ENCODE data around the gene SLC39A8. TPM values are rescaled to one million over a fixed set of nuclear protein-coding genes. Genes with fewer than 3 reads are reported as not detected.
A peak's percentile ranks its signal among the peaks of the same experiment; 100 is the strongest.

SLC39A8 gene
- total and polyA plus RNA-seq, 2 donors from 2014 or later: 7.1 to 19.7 TPM

DNA sequence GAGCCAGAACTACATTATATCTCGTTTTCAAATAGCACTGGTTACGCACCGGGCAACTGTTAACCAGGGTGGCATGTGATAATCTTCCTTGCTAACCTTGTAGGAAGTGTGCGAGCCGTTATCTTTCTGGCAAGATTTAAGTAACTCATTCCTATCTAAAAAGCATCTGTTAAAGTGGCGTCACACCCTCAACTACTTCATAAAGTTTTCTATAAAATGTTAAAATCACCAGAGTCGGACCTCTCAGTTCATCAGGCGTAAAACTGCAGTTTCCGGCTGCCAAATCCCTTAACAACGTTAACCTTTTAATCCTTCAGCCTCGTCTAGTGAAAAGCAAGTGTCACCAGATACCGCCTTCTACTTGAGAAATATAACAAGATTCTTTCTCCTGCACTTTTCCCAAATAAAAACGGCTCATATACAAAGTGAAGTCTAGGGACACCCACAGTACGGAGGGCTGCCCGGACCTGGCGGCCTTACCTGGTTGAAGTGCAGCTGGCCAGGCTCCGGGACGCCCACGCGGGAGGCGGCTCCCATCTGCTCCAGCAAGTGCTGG, 1.2 kb downstream of the SLC39A8 start:
- intact Hi-C loops (cut with DNase I): no loop called here

GRCh38 chr4:102342404-102343074, 2.7 kb downstream of the SLC39A8 start:
- TF ChIP-seq, protein P1, sequence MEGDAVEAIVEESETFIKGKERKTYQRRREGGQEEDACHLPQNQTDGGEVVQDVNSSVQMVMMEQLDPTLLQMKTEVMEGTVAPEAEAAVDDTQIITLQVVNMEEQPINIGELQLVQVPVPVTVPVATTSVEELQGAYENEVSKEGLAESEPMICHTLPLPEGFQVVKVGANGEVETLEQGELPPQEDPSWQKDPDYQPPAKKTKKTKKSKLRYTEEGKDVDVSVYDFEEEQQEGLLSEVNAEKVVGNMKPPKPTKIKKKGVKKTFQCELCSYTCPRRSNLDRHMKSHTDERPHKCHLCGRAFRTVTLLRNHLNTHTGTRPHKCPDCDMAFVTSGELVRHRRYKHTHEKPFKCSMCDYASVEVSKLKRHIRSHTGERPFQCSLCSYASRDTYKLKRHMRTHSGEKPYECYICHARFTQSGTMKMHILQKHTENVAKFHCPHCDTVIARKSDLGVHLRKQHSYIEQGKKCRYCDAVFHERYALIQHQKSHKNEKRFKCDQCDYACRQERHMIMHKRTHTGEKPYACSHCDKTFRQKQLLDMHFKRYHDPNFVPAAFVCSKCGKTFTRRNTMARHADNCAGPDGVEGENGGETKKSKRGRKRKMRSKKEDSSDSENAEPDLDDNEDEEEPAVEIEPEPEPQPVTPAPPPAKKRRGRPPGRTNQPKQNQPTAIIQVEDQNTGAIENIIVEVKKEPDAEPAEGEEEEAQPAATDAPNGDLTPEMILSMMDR (IDR thresholded peaks at IDR 0.05; ENCODE audit: borderline replicate concordance, extremely low read depth, insufficient read depth): no peak
- Histone ChIP-seq H3K9me3 (ENCODE audit: control insufficient read depth in 2 of 3, insufficient read depth in 1 of 3, low read length in 3 of 3) (no peaks in the 10 kb centered on the region), H3K36me3 (ENCODE audit: control insufficient read depth in 2 of 3, insufficient read depth in 3 of 3, low read length in 3 of 3) (no peaks in the 10 kb centered on the region), H3K4me3 (ENCODE audit: low read length in 3 of 3) (no peak overlapping the region), H3K4me1 (ENCODE audit: control insufficient read depth in 2 of 3, insufficient read depth in 2 of 3, low read depth in 1 of 3, low read length in 3 of 3) (peaks cover 0 to 3% (median 3%) of the 10 kb centered on the region in 3 donors), H3K9ac (ENCODE audit: low read length in 3 of 3) (no peak overlapping the region), H3K27me3 (ENCODE audit: control insufficient read depth, insufficient read depth, low read length) (no peaks in the 10 kb centered on the region), H3K27ac (ENCODE audit: low read depth in 2 of 2, low read length in 2 of 2) (no peak overlapping the region)
- DNase-seq (no peak), FAIRE-seq (no peak)
- intact Hi-C loops (cut with DNase I): no loop called here

More for the DNA sequence above, 1.2 kb downstream of the SLC39A8 start:
- H3K4me3 ChIP-seq (ENCODE audit: low read length in 3 of 3): peak overlapping the region; percentile 55 to 94 (median 87)
- DNase-seq (no peak), FAIRE-seq (no peak)
- H3K9ac ChIP-seq (ENCODE audit: low read length in 3 of 3): peak overlapping the region; percentile 26 to 72 (median 48)
- H3K9me3 ChIP-seq (ENCODE audit: control insufficient read depth in 2 of 3, insufficient read depth in 1 of 3, low read length in 3 of 3): no peaks in the 10 kb centered on the region
- H3K27ac ChIP-seq (ENCODE audit: low read depth in 2 of 2, low read length in 2 of 2): peak overlapping the region; percentile 62 to 64
- H3K27me3 ChIP-seq (ENCODE audit: control insufficient read depth, insufficient read depth, low read length): no peaks in the 10 kb centered on the region
- H3K4me1 ChIP-seq (ENCODE audit: control insufficient read depth in 2 of 3, insufficient read depth in 2 of 3, low read depth in 1 of 3, low read length in 3 of 3): peaks cover 0 to 3% (median 3%) of the 10 kb centered on the region in 3 donors
- no peaks in the 10 kb centered on the region for H3K36me3 ChIP-seq (ENCODE audit: control insufficient read depth in 2 of 3, insufficient read depth in 3 of 3, low read length in 3 of 3)
- TF ChIP-seq, protein P1 (IDR thresholded peaks at IDR 0.05; ENCODE audit: borderline replicate concordance, extremely low read depth, insufficient read depth): no peak

GRCh38 chr4:102341201-102341600, 4.1 kb downstream of the SLC39A8 start:
- Histone ChIP-seq H3K9me3 (ENCODE audit: control insufficient read depth in 2 of 3, insufficient read depth in 1 of 3, low read length in 3 of 3) (no peaks in the 10 kb centered on the region), H3K27ac (ENCODE audit: low read depth in 2 of 2, low read length in 2 of 2) (no peak overlapping the region), H3K9ac (ENCODE audit: low read length in 3 of 3) (no peak overlapping the region), H3K4me3 (ENCODE audit: low read length in 3 of 3) (no peak overlapping the region), H3K4me1 (ENCODE audit: control insufficient read depth in 2 of 3, insufficient read depth in 2 of 3, low read depth in 1 of 3, low read length in 3 of 3) (peaks cover 0 to 3% (median 3%) of the 10 kb centered on the region in 3 donors), H3K36me3 (ENCODE audit: control insufficient read depth in 2 of 3, insufficient read depth in 3 of 3, low read length in 3 of 3) (no peaks in the 10 kb centered on the region), H3K27me3 (ENCODE audit: control insufficient read depth, insufficient read depth, low read length) (no peaks in the 10 kb centered on the region)
- FAIRE-seq (no peak), DNase-seq (no peak)
- intact Hi-C loops (cut with DNase I): no loop called here
- TF ChIP-seq, protein P1 (IDR thresholded peaks at IDR 0.05; ENCODE audit: borderline replicate concordance, extremely low read depth, insufficient read depth): no peak
